Osteoblast (primary cell): ENCODE data around the gene AHDC1. TPM values are rescaled to one million over a fixed set of nuclear protein-coding genes. Genes with fewer than 3 reads are reported as not detected.

Experiments used
- DNase-seq: peaks from one replicate; pipeline ENCODE4 v3.0.0; 2011; ENCODE audit warnings: low spot score, mixed read lengths; ENCODE audit not compliant: insufficient read length; ENCODE audit errors: missing footprints
- H2AFZ ChIP-seq: 2 replicates; pipeline ENCODE4 v1.6.0; 2011; ENCODE audit warnings: mild to moderate bottlenecking, low read length
- H3K27ac ChIP-seq: 2 replicates; pipeline ENCODE4 v1.5.1; 2011; ENCODE audit warnings: mild to moderate bottlenecking, low read depth, low read length, moderate library complexity
- H3K27me3 ChIP-seq: 2 replicates; pipeline ENCODE4 v1.6.0; 2012; ENCODE audit warnings: mild to moderate bottlenecking, control low read depth, inconsistent platforms, low read length, moderate library complexity; ENCODE audit not compliant: insufficient read depth
- H3K36me3 ChIP-seq: 2 replicates; pipeline ENCODE4 v1.5.1; 2011; ENCODE audit warnings: mild to moderate bottlenecking, low read length, control low read depth, moderate library complexity; ENCODE audit not compliant: insufficient read depth
- H3K4me1 ChIP-seq: 2 replicates; pipeline ENCODE4 v1.5.1; 2011; ENCODE audit warnings: mild to moderate bottlenecking, low read length, control low read depth, moderate library complexity; ENCODE audit not compliant: insufficient read depth
- H3K4me2 ChIP-seq: 2 replicates; pipeline ENCODE4 v1.6.0; 2011; ENCODE audit warnings: mild to moderate bottlenecking, low read length; ENCODE audit not compliant: insufficient read depth
- H3K4me3 ChIP-seq: fragments of 200-600 bp; sonication (generic); 3 replicates; pipeline ENCODE4 v1.5.1; 2012; ENCODE audit warnings: mild to moderate bottlenecking, low read length, inconsistent platforms; ENCODE audit not compliant: insufficient read depth
- H3K79me2 ChIP-seq: 2 replicates; pipeline ENCODE4 v1.6.0; 2012; ENCODE audit warnings: mild to moderate bottlenecking, low read length, control low read depth, inconsistent platforms; ENCODE audit not compliant: insufficient read depth
- H3K9me3 ChIP-seq: 2 replicates; pipeline ENCODE4 v1.5.1; 2011; ENCODE audit warnings: low read depth, low read length, control low read depth
- H4K20me1 ChIP-seq: 2 replicates; pipeline ENCODE4 v1.6.0; 2012; ENCODE audit warnings: mild to moderate bottlenecking, low read length, control low read depth; ENCODE audit not compliant: insufficient read depth
- CTCF ChIP-seq: IDR thresholded peaks from 2 replicates; pipeline ENCODE4 v1.5.1; 2011; ENCODE audit warnings: mild to moderate bottlenecking, low read depth, low read length, moderate library complexity; ENCODE audit errors: extremely low read depth
- total RNA-seq: library from RNA; depleted of rRNA; stranded (reverse); fragments of >200 nt; gene quantifications from 2 replicates; pipeline ENCODE4 v1.2.3, GENCODE V29; 2012

Gene AHDC1
- total RNA-seq, 1 donor = 11.2 TPM

GRCh38 chr1:27549807-27550408 is 54.0 kb downstream of the AHDC1 start:
- H3K36me3 ChIP-seq = peaks cover 38% of the 10 kb centered on the region
- peaks cover 11% of the 10 kb centered on the region for H4K20me1 ChIP-seq
- no peak for TF ChIP-seq CTCF
- H3K4me1 ChIP-seq = peaks cover 13% of the 10 kb centered on the region
- H3K27ac ChIP-seq = no peak overlapping the region
- no peak overlapping the region for H2AFZ ChIP-seq
- no peak overlapping the region for H3K4me3 ChIP-seq
- H3K27me3 ChIP-seq = no peaks in the 10 kb centered on the region
- no peaks in the 10 kb centered on the region for H3K9me3 ChIP-seq
- no peak for DNase-seq
- peaks cover 23% of the 10 kb centered on the region for H3K79me2 ChIP-seq
- no peak overlapping the region for H3K4me2 ChIP-seq

- H3K79me2 ChIP-seq = peaks cover 26% of the 10 kb centered on the region
- H3K36me3 ChIP-seq = peaks cover 32% of the 10 kb centered on the region
Measured at GRCh38 chr1:27548858-27549719, 54.9 kb downstream of the AHDC1 start.

GRCh38 chr1:27548136-27548853 is 55.6 kb downstream of the AHDC1 start:
- Histone ChIP-seq H3K27me3 (no peaks in the 10 kb centered on the region), H3K27ac (no peak overlapping the region), H3K4me2 (no peak overlapping the region), H3K9me3 (no peaks in the 10 kb centered on the region), H2AFZ (no peak overlapping the region), H4K20me1 (peaks cover 5% of the 10 kb centered on the region), H3K4me3 (no peak overlapping the region), H3K4me1 (peaks cover 16% of the 10 kb centered on the region), H3K36me3 (peaks cover 30% of the 10 kb centered on the region), H3K79me2 (peaks cover 31% of the 10 kb centered on the region)
- TF ChIP-seq CTCF = no peak
- DNase-seq = no peak

More at GRCh38 chr1:27548858-27549719, 54.9 kb downstream of the AHDC1 start:
- DNase-seq = no peak
- Histone ChIP-seq H3K4me2 (no peak overlapping the region), H3K27ac (no peak overlapping the region), H4K20me1 (peaks cover 7% of the 10 kb centered on the region), H2AFZ (no peak overlapping the region), H3K9me3 (no peaks in the 10 kb centered on the region), H3K4me3 (no peak overlapping the region), H3K4me1 (peaks cover 16% of the 10 kb centered on the region), H3K27me3 (no peaks in the 10 kb centered on the region)
- TF ChIP-seq CTCF = no peak
